Tibial nerve (tissue), 4 donors: ENCODE data around the gene RNF4. TPM values are rescaled to one million over a fixed set of nuclear protein-coding genes. Genes with fewer than 3 reads are reported as not detected.
"Not testable (repeated sequence)": the region's sequence is repeated elsewhere in the genome, so short reads cannot be mapped to it uniquely, and the experiment has no call there.

Source experiments
- DNase-seq, 2 donors: peaks; one replicate each; pipeline ENCODE4 v3.0.0-alpha.2; 2019; ENCODE audit warnings: low spot score in 2 of 2
- H3K27ac ChIP-seq, 4 donors: fragments of 200-600 bp; sonication (generic) in 3 of 4; one replicate each; pipeline ENCODE4 v1.5.1; 2017 to 2019; ENCODE audit warnings: mild to moderate bottlenecking in 1 of 4
- H3K27me3 ChIP-seq, 2 donors: fragments of 200-600 bp; sonication (generic) in 1 of 2; one replicate each; pipeline versions ENCODE4 v1.5.1 to v1.6.0; 2017 to 2019
- H3K36me3 ChIP-seq, 3 donors: fragments of 200-600 bp; sonication (generic); one replicate each; pipeline ENCODE4 v1.5.1; 2018 to 2019
- H3K4me1 ChIP-seq, 4 donors: fragments of 200-600 bp; sonication (generic) in 3 of 4; one replicate each; pipeline ENCODE4 v1.5.1; 2017 to 2019
- H3K4me3 ChIP-seq, 4 donors: fragments of 200-600 bp; sonication (generic) in 3 of 4; one replicate each; pipeline ENCODE4 v1.5.1; 2017 to 2019; ENCODE audit warnings: mild to moderate bottlenecking in 1 of 4, moderate library complexity in 1 of 4
- H3K9me3 ChIP-seq, 4 donors: fragments of 200-600 bp; sonication (generic) in 3 of 4; one replicate each; pipeline ENCODE4 v1.5.1; 2017 to 2019
- CTCF ChIP-seq, 5 experiments: fragments of 200-600 bp in 3 of 5; fragments of 450-650 bp in 2 of 5; sonication (generic) in 3 of 5; IDR thresholded peaks; one replicate each; pipeline ENCODE4 v1.5.1; 2016 to 2019; ENCODE audit warnings: antibody characterized with exemption in 5 of 5, mild to moderate bottlenecking in 3 of 5, moderate library complexity in 2 of 5
- EP300 ChIP-seq, 2 donors: sonication (generic); formaldehyde crosslinking; IDR thresholded peaks; one replicate each; pipeline ENCODE4 v1.6.1; 2017; ENCODE audit warnings: antibody characterized with exemption in 2 of 2, mild to moderate bottlenecking in 1 of 2
- POLR2A ChIP-seq, 2 donors: fragments of 450-650 bp; IDR thresholded peaks; one replicate each; pipeline ENCODE4 v1.6.1; 2017; ENCODE audit warnings: antibody characterized with exemption in 2 of 2, mild to moderate bottlenecking in 2 of 2, moderate library complexity in 2 of 2
- WGBS, 2 donors: methylation state at CpG; one replicate each; pipeline ENCODE4 v1.1.5; 2018; 5-methylcytosine and 5-hydroxymethylcytosine counted together
- total RNA-seq, 4 donors: library from RNA; depleted of rRNA; stranded (reverse); fragments of >200 nt; gene quantifications; one replicate each; pipeline ENCODE4 v1.1.0, GENCODE V29; 2016

RNF4 gene
- total RNA-seq, 4 donors from 2014 or later = 33.0 to 67.7 (median 49.3) TPM

GRCh38 chr4:2428496-2429213 lies 40.3 kb upstream of the RNF4 start:
- WGBS, 2 donors = 72 to 75% methylated on average over 25 of the region's 25 CpGs
- H3K4me3 ChIP-seq = no peak overlapping the region
- H3K36me3 ChIP-seq = no peaks in the 10 kb centered on the region
- no peak for DNase-seq
- no peaks in the 10 kb centered on the region for H3K9me3 ChIP-seq
- H3K27me3 ChIP-seq = peaks cover 0 to 13% of the 10 kb centered on the region in 2 donors
- H3K4me1 ChIP-seq = peaks cover 0 to 10% (median 0%) of the 10 kb centered on the region in 4 donors
- no peak for TF ChIP-seq POLR2A (IDR thresholded peaks at IDR 0.05)
- no peak for TF ChIP-seq CTCF (IDR thresholded peaks at IDR 0.05)
- no peak for TF ChIP-seq EP300 (IDR thresholded peaks at IDR 0.05)
- H3K27ac ChIP-seq = no peak overlapping the region

- Histone ChIP-seq H3K4me1 (peaks cover 0 to 10% (median 0%) of the 10 kb centered on the region in 4 donors), H3K27ac (peak overlapping the region in 1 of 4 donors; percentile 27)
- H3K9me3 ChIP-seq, DNase-seq, H3K27me3 ChIP-seq, H3K36me3 ChIP-seq, H3K4me3 ChIP-seq: not testable (repeated sequence)
- WGBS, 2 donors = 66 to 76% methylated on average over 27 to 33 of the region's 49 CpGs
Observed at GRCh38 chr4:2429945-2430757, 38.8 kb upstream of the RNF4 start.

GRCh38 chr4:2432004-2432403 lies 36.9 kb upstream of the RNF4 start:
- Histone ChIP-seq H3K9me3 (no peaks in the 10 kb centered on the region), H3K36me3 (no peaks in the 10 kb centered on the region), H3K4me3 (no peak overlapping the region), H3K4me1 (peaks cover 0 to 10% (median 0%) of the 10 kb centered on the region in 4 donors), H3K27me3 (peaks cover 0 to 6% of the 10 kb centered on the region in 2 donors), H3K27ac (no peak overlapping the region)
- TF ChIP-seq POLR2A (IDR thresholded peaks at IDR 0.05) (no peak), CTCF (IDR thresholded peaks at IDR 0.05) (no peak), EP300 (IDR thresholded peaks at IDR 0.05) (no peak)
- DNase-seq = no peak

GRCh38 chr4:2432991-2433530 lies 35.8 kb upstream of the RNF4 start:
- Histone ChIP-seq H3K4me1 (peaks cover 0 to 10% (median 0%) of the 10 kb centered on the region in 4 donors), H3K27me3 (peaks cover 0 to 6% of the 10 kb centered on the region in 2 donors), H3K36me3 (no peaks in the 10 kb centered on the region), H3K9me3 (no peaks in the 10 kb centered on the region), H3K27ac (peak overlapping the region in 1 of 4 donors; percentile 34), H3K4me3 (no peak overlapping the region)
- no peak for TF ChIP-seq POLR2A (IDR thresholded peaks at IDR 0.05)
- TF ChIP-seq CTCF (IDR thresholded peaks at IDR 0.05) = no peak
- TF ChIP-seq EP300 (IDR thresholded peaks at IDR 0.05) = no peak
- WGBS, 2 donors = 64 to 66% methylated on average over 9 to 15 of the region's 20 CpGs
- no peak for DNase-seq

GRCh38 chr4:2433609-2434350 lies 35.1 kb upstream of the RNF4 start:
- DNase-seq = no peak
- WGBS, 2 donors = 65 to 74% methylated on average over 20 to 25 of the region's 29 CpGs
- Histone ChIP-seq H3K27ac (peak overlapping the region in 1 of 4 donors; percentile 34), H3K36me3 (no peaks in the 10 kb centered on the region), H3K9me3 (no peaks in the 10 kb centered on the region), H3K27me3 (no peaks in the 10 kb centered on the region), H3K4me3 (no peak overlapping the region), H3K4me1 (peaks cover 0 to 10% (median 0%) of the 10 kb centered on the region in 4 donors)
- TF ChIP-seq CTCF (IDR thresholded peaks at IDR 0.05) (no peak), EP300 (IDR thresholded peaks at IDR 0.05) (no peak), POLR2A (IDR thresholded peaks at IDR 0.05) (no peak)
